Neural progenitor cell (in vitro differentiated cells): ENCODE data around the gene SCN9A. TPM values are rescaled to one million over a fixed set of nuclear protein-coding genes. Genes with fewer than 3 reads are reported as not detected.

Experiments
- DNase-seq: peaks from one replicate; pipeline ENCODE4 v3.0.0-alpha.2; 2016; ENCODE audit warnings: low spot score
- H2AFZ ChIP-seq: fragments of 200-600 bp; sonication (generic); replicated peaks from 2 replicates; pipeline ENCODE4 v1.6.1; 2016; ENCODE audit warnings: antibody characterized with exemption
- H3F3A ChIP-seq: fragments of 200-600 bp; sonication (generic); 2 replicates; pipeline ENCODE4 v1.6.1; 2016; ENCODE audit warnings: antibody characterized with exemption, low read depth
- H3K27ac ChIP-seq: fragments of 200-600 bp; sonication (generic); 2 replicates; pipeline ENCODE4 v1.5.1; 2016; ENCODE audit warnings: mild to moderate bottlenecking
- H3K27me3 ChIP-seq: fragments of 200-600 bp; sonication (generic); 2 replicates; pipeline ENCODE4 v1.6.1; 2016; ENCODE audit warnings: mild to moderate bottlenecking, moderate library complexity
- H3K36me3 ChIP-seq: fragments of 200-600 bp; sonication (generic); 2 replicates; pipeline ENCODE4 v1.5.1; 2016
- H3K4me1 ChIP-seq: fragments of 200-600 bp; sonication (generic); 2 replicates; pipeline ENCODE4 v1.6.1; 2016; ENCODE audit warnings: mixed run types
- H3K4me2 ChIP-seq: fragments of 200-600 bp; sonication (generic); 2 replicates; pipeline ENCODE4 v1.6.1; 2016
- H3K4me3 ChIP-seq: fragments of 200-600 bp; sonication (generic); 2 replicates; pipeline ENCODE4 v1.5.1; 2016
- H3K79me2 ChIP-seq: fragments of 200-600 bp; sonication (generic); 2 replicates; pipeline ENCODE4 v1.6.1; 2016; ENCODE audit warnings: low read depth
- H3K9ac ChIP-seq: fragments of 200-600 bp; sonication (generic); 2 replicates; pipeline ENCODE4 v1.6.1; 2016
- H3K9me3 ChIP-seq: fragments of 200-600 bp; sonication (generic); 2 replicates; pipeline ENCODE4 v1.5.1; 2016; ENCODE audit warnings: low read depth
- H4K20me1 ChIP-seq: fragments of 200-600 bp; sonication (generic); 2 replicates; pipeline ENCODE4 v1.6.1; 2016; ENCODE audit warnings: low read depth
- H3K27ac Mint-ChIP-seq: 3 replicates; pipeline ENCODE4 v1.8.0; 2021; ENCODE audit warnings: mixed read lengths
- H3K27me3 Mint-ChIP-seq: 2 replicates; pipeline ENCODE4 v1.8.0; 2022; ENCODE audit warnings: low read depth, mild to moderate bottlenecking, inconsistent platforms, moderate library complexity, mixed read lengths; ENCODE audit not compliant: insufficient read depth
- H3K36me3 Mint-ChIP-seq: 3 replicates; pipeline ENCODE4 v1.8.0; 2021; ENCODE audit warnings: mixed read lengths
- H3K4me1 Mint-ChIP-seq: 3 replicates; pipeline ENCODE4 v1.8.0; 2021; ENCODE audit warnings: mixed read lengths
- H3K4me3 Mint-ChIP-seq: 3 replicates; pipeline ENCODE4 v1.8.0; 2021; ENCODE audit warnings: mild to moderate bottlenecking, moderate library complexity, mixed read lengths
- H3K9me3 Mint-ChIP-seq: 3 replicates; pipeline ENCODE4 v1.8.0; 2020; ENCODE audit warnings: mixed read lengths
- EZH2 ChIP-seq: fragments of 200-600 bp; sonication (generic); IDR thresholded peaks from 2 replicates; pipeline ENCODE4 v1.6.1; 2017; ENCODE audit warnings: antibody characterized with exemption, mild to moderate bottlenecking, moderate library complexity
- EZH2phosphoT487 ChIP-seq: fragments of 200-600 bp; sonication (generic); IDR thresholded peaks from 2 replicates; pipeline ENCODE4 v1.6.1; 2017; ENCODE audit warnings: antibody characterized with exemption
- total RNA-seq: library from RNA; depleted of rRNA; stranded (reverse); fragments of >200 nt; gene quantifications from 2 replicates; pipeline ENCODE4 v1.2.3, GENCODE V29; 2015; ENCODE audit warnings: low replicate concordance
- TF ChIP-seq, protein P1 (sequence below): fragments of 200-600 bp; sonication (generic); IDR thresholded peaks from 2 replicates; pipeline ENCODE4 v1.5.1; 2017; ENCODE audit warnings: antibody characterized with exemption, mild to moderate bottlenecking

The SCN9A gene
- total RNA-seq, 1 donor from 2014 or later = 1.1 TPM

DNA sequence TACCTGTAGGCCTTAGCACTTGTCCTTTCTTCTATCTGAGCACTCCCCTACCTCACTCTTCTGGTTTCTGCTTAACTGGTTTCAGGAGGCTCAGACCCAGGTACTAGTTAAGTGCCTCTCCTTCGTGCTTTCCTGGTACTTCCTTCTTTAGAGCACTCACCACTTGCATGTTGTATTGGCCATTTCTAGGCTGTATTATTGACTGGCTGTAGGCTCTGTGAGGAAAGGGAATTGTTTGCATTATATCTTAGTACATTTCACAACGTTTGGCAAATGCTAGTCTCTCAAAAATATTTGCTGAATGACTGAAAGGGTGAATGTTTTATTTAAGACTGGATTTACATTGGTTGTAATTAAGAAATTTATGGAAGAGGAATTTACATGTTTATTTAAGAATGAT is 212.0 kb downstream of the SCN9A start:
- no peaks in the 10 kb centered on the region for H3K27me3 ChIP-seq
- H3K27ac ChIP-seq = no peak overlapping the region
- Mint-ChIP-seq H3K9me3 (no peaks in the 10 kb centered on the region), H3K27ac (no peak overlapping the region), H3K4me1 (peaks cover 12% of the 10 kb centered on the region), H3K27me3 (no peaks in the 10 kb centered on the region), H3K36me3 (no peaks in the 10 kb centered on the region), H3K4me3 (no peak overlapping the region)
- no peak overlapping the region for H2AFZ ChIP-seq
- no peak for DNase-seq
- peaks cover 6% of the 10 kb centered on the region for H3K4me1 ChIP-seq
- TF ChIP-seq EZH2phosphoT487 (no peak), EZH2 (no peak)
- TF ChIP-seq, protein P1, sequence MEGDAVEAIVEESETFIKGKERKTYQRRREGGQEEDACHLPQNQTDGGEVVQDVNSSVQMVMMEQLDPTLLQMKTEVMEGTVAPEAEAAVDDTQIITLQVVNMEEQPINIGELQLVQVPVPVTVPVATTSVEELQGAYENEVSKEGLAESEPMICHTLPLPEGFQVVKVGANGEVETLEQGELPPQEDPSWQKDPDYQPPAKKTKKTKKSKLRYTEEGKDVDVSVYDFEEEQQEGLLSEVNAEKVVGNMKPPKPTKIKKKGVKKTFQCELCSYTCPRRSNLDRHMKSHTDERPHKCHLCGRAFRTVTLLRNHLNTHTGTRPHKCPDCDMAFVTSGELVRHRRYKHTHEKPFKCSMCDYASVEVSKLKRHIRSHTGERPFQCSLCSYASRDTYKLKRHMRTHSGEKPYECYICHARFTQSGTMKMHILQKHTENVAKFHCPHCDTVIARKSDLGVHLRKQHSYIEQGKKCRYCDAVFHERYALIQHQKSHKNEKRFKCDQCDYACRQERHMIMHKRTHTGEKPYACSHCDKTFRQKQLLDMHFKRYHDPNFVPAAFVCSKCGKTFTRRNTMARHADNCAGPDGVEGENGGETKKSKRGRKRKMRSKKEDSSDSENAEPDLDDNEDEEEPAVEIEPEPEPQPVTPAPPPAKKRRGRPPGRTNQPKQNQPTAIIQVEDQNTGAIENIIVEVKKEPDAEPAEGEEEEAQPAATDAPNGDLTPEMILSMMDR = no peak
- H3F3A ChIP-seq = no peaks in the 10 kb centered on the region
- no peaks in the 10 kb centered on the region for H3K79me2 ChIP-seq
- H3K4me2 ChIP-seq = no peak overlapping the region
- no peaks in the 10 kb centered on the region for H3K9me3 ChIP-seq
- H4K20me1 ChIP-seq = no peaks in the 10 kb centered on the region
- no peak overlapping the region for H3K9ac ChIP-seq
- H3K36me3 ChIP-seq = no peaks in the 10 kb centered on the region
- no peak overlapping the region for H3K4me3 ChIP-seq

DNA sequence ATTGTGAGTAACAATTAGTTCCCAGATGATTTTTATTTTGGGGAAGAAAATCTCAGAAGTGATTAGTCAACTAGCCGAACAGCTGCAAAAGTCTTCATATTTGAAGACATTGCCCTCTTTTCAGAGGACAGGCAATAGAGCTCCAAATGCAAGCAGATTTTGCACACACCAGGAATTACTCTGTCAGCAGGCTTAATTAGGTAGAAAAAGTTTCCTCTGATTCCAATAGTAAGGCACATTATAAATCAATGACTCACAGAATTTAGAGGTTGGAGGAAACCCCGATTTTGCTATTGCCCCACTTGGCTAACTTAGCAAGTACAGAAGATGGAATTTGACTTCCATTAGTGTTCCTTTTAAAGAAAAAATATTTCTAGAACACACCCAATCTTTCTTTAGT is 217.2 kb downstream of the SCN9A start:
- Histone ChIP-seq H3K27ac (no peak overlapping the region), H3K36me3 (no peaks in the 10 kb centered on the region), H3K79me2 (no peaks in the 10 kb centered on the region), H3K4me3 (no peak overlapping the region), H3K4me1 (no peaks in the 10 kb centered on the region), H3K9ac (no peak overlapping the region), H3K4me2 (no peak overlapping the region), H3K9me3 (no peaks in the 10 kb centered on the region), H4K20me1 (no peaks in the 10 kb centered on the region), H2AFZ (no peak overlapping the region), H3K27me3 (no peaks in the 10 kb centered on the region), H3F3A (no peaks in the 10 kb centered on the region)
- TF ChIP-seq EZH2 = no peak
- TF ChIP-seq, protein P1 = no peak
- TF ChIP-seq EZH2phosphoT487 = no peak
- H3K27ac Mint-ChIP-seq = no peak overlapping the region
- no peaks in the 10 kb centered on the region for H3K9me3 Mint-ChIP-seq
- no peak for DNase-seq
- H3K36me3 Mint-ChIP-seq = no peaks in the 10 kb centered on the region
- no peaks in the 10 kb centered on the region for H3K27me3 Mint-ChIP-seq
- H3K4me1 Mint-ChIP-seq = no peaks in the 10 kb centered on the region
- H3K4me3 Mint-ChIP-seq = no peak overlapping the region

DNA sequence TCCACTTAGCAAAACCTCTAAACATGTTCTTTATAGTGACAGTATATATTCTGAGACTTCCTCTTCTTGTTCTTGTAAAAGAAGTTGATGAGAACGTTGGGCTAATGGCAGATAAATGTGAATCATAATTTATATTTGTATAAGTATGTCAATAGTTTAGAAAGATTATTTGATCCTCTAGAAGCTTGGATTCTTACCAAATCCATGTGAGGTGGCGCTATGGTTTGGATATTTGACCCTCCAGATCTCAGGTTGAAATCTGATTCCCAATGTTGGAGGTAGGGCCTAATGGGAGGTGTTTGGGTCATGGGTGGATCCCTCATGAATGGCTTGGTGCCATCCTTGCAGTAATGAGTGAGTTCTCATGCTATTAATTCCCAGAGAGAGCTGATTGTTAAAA is 218.2 kb downstream of the SCN9A start:
- Mint-ChIP-seq H3K27me3 (no peaks in the 10 kb centered on the region), H3K27ac (no peak overlapping the region), H3K4me3 (no peak overlapping the region), H3K9me3 (no peaks in the 10 kb centered on the region), H3K4me1 (no peaks in the 10 kb centered on the region), H3K36me3 (no peaks in the 10 kb centered on the region)
- H3K27me3 ChIP-seq = no peaks in the 10 kb centered on the region
- H3K9me3 ChIP-seq = no peaks in the 10 kb centered on the region
- no peak overlapping the region for H3K4me3 ChIP-seq
- H2AFZ ChIP-seq = no peak overlapping the region
- H4K20me1 ChIP-seq = no peaks in the 10 kb centered on the region
- no peaks in the 10 kb centered on the region for H3K36me3 ChIP-seq
- no peak overlapping the region for H3K9ac ChIP-seq
- no peak overlapping the region for H3K27ac ChIP-seq
- no peak for DNase-seq
- TF ChIP-seq, protein P1 = no peak
- TF ChIP-seq EZH2phosphoT487 (no peak), EZH2 (no peak)
- H3F3A ChIP-seq = no peaks in the 10 kb centered on the region
- no peak overlapping the region for H3K4me2 ChIP-seq
- no peaks in the 10 kb centered on the region for H3K79me2 ChIP-seq
- H3K4me1 ChIP-seq = no peaks in the 10 kb centered on the region
